Testis (tissue), 3 donors: ENCODE results near the gene C19orf81. TPM values are rescaled to one million over a fixed set of nuclear protein-coding genes. Genes with fewer than 3 reads are reported as not detected.

Source experiments
- DNase-seq: peaks from one replicate; pipeline ENCODE4 v3.0.0-alpha.2; 2019
- H3K27ac ChIP-seq, 2 donors: fragments of 200-600 bp; sonication (generic); one replicate each; pipeline ENCODE4 v1.5.1; 2019
- H3K27me3 ChIP-seq: fragments of 200-600 bp; sonication (generic); one replicate; pipeline ENCODE4 v1.5.1; 2019
- H3K36me3 ChIP-seq: fragments of 200-600 bp; sonication (generic); one replicate; pipeline ENCODE4 v1.5.1; 2017; ENCODE audit warnings: low read depth; ENCODE audit errors: missing control alignments
- H3K4me1 ChIP-seq: fragments of 200-600 bp; sonication (generic); one replicate; pipeline ENCODE4 v1.5.1; 2019
- H3K4me3 ChIP-seq, 2 donors: fragments of 200-600 bp; sonication (generic); one replicate each; pipeline ENCODE4 v1.5.1; 2017 to 2019
- H3K9me3 ChIP-seq: fragments of 200-600 bp; sonication (generic); one replicate; pipeline ENCODE4 v1.5.1; 2017
- POLR2A ChIP-seq: fragments of 450-650 bp; IDR thresholded peaks from one replicate; pipeline ENCODE4 v1.6.1; 2017; ENCODE audit warnings: antibody characterized with exemption, mild to moderate bottlenecking, moderate library complexity
- WGBS, 2 donors: methylation state at CpG; one replicate each; pipeline ENCODE4 v1.1.5; 2018; 5-methylcytosine and 5-hydroxymethylcytosine counted together
- intact Hi-C: fragments of 100-400 bp; cut with DNase I; formaldehyde crosslinking; loops from one replicate; pipeline ENCODE4 v1.15.1; 2023; ENCODE audit warnings: low total_unique reads
- polyA plus RNA-seq: library from polyadenylated mRNA; stranded (reverse); fragments of 350-450 nt; fragmentation: Illumina TruSeq; extraction: RNeasy Lipid Tissue Mini Kit (QIAGEN cat#74804); gene quantifications from one replicate; pipeline ENCODE4 v1.2.3, GENCODE V29; 2014; ENCODE audit warnings: low read depth, low replicate concordance; ENCODE audit not compliant: insufficient read depth
- total RNA-seq, 2 donors: library from RNA; depleted of rRNA; stranded (reverse); fragments of >200 nt; gene quantifications; one replicate each; pipeline ENCODE4 v1.2.3, GENCODE V29; 2016
- TF ChIP-seq, protein P1 (sequence below), 3 experiments: fragments of 450-650 bp in 2 of 3; fragments of 200-600 bp in 1 of 3; sonication (generic) in 1 of 3; IDR thresholded peaks; one replicate each; pipeline ENCODE4 v1.5.1; 2016 to 2019; ENCODE audit warnings: antibody characterized with exemption in 3 of 3, mild to moderate bottlenecking in 2 of 3, moderate library complexity in 1 of 3

C19orf81 gene
- total and polyA plus RNA-seq, 3 donors from 2014 or later = 5.4 to 11.7 (median 10.2) TPM

DNA sequence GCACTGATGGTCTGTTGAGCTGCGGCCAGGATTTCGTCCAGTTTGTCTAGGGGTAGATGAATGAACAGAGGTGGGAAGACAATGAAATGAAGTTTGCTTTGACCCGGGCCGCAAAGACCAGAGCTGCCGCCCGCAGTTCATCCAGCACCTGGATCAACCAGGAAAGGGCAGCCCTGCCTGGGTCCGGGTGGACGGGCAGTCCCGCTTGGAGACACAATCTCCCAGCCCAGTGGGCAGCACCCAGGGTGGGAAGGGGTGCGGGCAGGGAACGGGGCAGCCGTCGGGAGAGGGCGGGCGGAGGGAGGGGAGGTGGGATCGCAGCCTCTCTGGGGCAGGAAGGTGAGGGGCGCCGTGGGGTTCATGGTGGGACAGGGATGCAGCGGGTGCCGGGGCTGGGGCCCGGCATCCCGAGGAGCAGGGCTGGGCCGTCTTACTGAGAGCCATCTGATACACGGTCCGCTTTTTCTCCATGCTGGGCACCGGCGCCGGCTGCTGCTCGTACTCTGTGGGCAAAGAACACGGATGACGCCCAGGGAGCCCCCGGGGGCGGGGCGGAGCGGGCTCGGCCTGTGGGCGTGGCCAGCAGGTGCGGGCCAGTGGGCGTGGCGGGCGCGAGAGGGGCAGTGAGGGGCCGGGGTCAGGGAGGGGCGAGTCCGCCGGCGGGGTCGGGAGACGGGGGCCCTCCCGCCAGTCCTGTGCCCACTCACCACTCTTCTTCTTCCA is 37.2 kb downstream of the C19orf81 start:
- no peak for TF ChIP-seq POLR2A
- TF ChIP-seq, protein P1, sequence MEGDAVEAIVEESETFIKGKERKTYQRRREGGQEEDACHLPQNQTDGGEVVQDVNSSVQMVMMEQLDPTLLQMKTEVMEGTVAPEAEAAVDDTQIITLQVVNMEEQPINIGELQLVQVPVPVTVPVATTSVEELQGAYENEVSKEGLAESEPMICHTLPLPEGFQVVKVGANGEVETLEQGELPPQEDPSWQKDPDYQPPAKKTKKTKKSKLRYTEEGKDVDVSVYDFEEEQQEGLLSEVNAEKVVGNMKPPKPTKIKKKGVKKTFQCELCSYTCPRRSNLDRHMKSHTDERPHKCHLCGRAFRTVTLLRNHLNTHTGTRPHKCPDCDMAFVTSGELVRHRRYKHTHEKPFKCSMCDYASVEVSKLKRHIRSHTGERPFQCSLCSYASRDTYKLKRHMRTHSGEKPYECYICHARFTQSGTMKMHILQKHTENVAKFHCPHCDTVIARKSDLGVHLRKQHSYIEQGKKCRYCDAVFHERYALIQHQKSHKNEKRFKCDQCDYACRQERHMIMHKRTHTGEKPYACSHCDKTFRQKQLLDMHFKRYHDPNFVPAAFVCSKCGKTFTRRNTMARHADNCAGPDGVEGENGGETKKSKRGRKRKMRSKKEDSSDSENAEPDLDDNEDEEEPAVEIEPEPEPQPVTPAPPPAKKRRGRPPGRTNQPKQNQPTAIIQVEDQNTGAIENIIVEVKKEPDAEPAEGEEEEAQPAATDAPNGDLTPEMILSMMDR (IDR thresholded peaks at IDR 0.05) = no peak
- H3K4me3 ChIP-seq = peak overlapping the region in 1 of 2 donors; percentile 36
- no peak overlapping the region for H3K27ac ChIP-seq
- 40 to 48% methylated on average over 16 to 50 of the region's 50 CpGs for WGBS, 2 donors
- H3K27me3 ChIP-seq = no peaks in the 10 kb centered on the region
- H3K36me3 ChIP-seq = no peaks in the 10 kb centered on the region
- intact Hi-C loops = no loop called here
- H3K4me1 ChIP-seq = no peaks in the 10 kb centered on the region
- H3K9me3 ChIP-seq = no peaks in the 10 kb centered on the region
- DNase-seq = peak; percentile 37

DNA sequence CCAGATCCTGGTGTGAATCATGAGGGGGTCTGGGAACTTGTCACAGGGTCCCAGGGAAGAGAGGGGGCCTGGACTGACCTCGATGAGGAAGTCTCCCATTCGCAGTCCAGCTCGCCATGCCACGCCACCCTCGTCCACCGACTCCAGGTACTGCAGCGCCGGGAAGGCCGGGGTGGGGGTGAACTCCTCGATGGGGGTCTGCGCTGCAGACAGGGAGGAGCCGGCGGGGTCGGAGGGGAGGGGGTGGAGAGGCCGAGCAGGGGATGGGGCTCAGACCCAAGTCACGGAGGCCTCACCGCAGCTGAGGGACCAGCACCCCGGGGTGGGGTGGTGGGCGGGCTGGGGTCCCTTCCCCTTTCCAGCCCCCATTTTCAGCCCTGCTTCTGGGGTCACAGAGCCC is 39.5 kb downstream of the C19orf81 start:
- H3K4me3 ChIP-seq = no peak overlapping the region
- no peaks in the 10 kb centered on the region for H3K36me3 ChIP-seq
- DNase-seq = no peak
- 79 to 83% methylated on average over 9 to 13 of the region's 19 CpGs for WGBS, 2 donors
- no peaks in the 10 kb centered on the region for H3K27me3 ChIP-seq
- intact Hi-C loops = no loop called here
- H3K4me1 ChIP-seq = no peaks in the 10 kb centered on the region
- H3K27ac ChIP-seq = no peak overlapping the region
- no peak for TF ChIP-seq POLR2A
- TF ChIP-seq, protein P1 (IDR thresholded peaks at IDR 0.05) = no peak
- H3K9me3 ChIP-seq = no peaks in the 10 kb centered on the region

DNA sequence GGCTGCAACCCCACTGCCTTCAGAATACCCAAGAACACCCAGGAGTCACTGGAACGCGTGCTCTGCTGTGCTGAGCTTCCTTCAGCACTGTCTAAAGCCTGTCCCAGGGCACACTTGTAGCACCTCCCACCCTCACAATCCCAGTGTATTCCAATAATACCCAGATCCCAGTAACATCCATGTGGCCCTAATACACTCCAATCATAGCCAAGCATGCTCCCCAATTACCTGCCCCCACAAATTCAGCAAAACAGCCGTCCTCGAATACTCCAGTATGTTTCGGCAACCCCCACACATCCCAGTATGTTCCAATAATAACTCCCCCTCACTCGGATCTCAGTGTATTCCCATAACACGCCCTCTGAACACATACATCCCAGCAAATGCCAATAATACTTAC is 41.2 kb downstream of the C19orf81 start:
- H3K4me3 ChIP-seq = no peak overlapping the region
- 75% methylated on average over 7 of the region's 7 CpGs for WGBS, 2 donors
- no peak for DNase-seq
- intact Hi-C loops = no loop called here
- peaks cover under 1% of the 10 kb centered on the region for H3K4me1 ChIP-seq
- no peak overlapping the region for H3K27ac ChIP-seq
- no peaks in the 10 kb centered on the region for H3K36me3 ChIP-seq
- H3K9me3 ChIP-seq = no peaks in the 10 kb centered on the region
- H3K27me3 ChIP-seq = no peaks in the 10 kb centered on the region
- TF ChIP-seq POLR2A = no peak
- TF ChIP-seq, protein P1 (IDR thresholded peaks at IDR 0.05) = no peak

DNA sequence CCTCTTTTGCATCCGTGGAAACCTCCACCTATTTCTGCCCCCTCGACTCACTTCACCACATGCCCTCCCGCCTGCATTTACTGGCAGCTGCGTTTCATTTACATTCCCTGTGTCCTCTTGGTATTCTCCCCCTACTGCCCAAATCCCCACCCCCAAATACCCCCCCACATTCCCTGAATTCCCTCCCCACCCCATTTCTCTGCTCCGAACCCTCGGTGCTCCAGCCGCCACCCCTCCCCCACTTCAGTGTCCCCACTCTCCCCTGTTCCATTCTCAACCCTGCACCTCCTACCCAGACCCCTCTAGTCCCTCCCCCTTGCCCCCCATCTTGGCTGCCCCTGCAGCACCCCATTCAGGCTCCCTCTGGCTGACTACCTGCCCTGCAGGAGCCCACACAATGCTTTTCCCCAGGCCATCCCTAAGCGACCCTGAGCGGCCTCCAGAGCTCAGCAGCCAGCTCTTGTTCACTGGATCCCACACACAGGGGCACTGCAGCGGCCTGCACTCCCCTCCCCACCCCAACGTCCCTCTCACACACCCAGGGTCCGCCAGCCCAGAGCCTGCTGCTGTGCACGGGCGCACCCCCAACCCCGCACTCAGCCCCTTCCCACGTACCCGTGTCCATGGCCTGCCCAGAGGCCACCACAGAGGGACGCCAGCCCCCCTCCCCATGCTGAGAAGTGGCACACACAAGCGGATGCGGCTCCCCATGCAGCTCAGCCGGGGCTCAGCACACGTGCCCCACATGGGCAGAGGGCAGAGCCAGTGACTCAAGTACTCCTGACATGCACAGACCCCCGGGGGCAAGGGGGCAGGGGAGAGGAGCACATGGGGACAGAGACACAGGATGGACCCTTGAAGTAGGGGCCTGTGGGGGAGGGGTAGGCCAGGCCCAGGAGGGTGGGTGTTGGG is 44.1 kb downstream of the C19orf81 start:
- Histone ChIP-seq H3K27ac (no peak overlapping the region), H3K4me3 (no peak overlapping the region), H3K36me3 (no peaks in the 10 kb centered on the region), H3K27me3 (no peaks in the 10 kb centered on the region), H3K4me1 (peaks cover 5% of the 10 kb centered on the region), H3K9me3 (no peaks in the 10 kb centered on the region)
- WGBS, 2 donors = 28 to 31% methylated on average over 9 to 22 of the region's 23 CpGs
- DNase-seq = no peak
- no peak for TF ChIP-seq POLR2A
- TF ChIP-seq, protein P1 (IDR thresholded peaks at IDR 0.05) = no peak
- intact Hi-C loops = no loop called here
